Measurements from ENCODE around the gene EHMT1.

DNA sequence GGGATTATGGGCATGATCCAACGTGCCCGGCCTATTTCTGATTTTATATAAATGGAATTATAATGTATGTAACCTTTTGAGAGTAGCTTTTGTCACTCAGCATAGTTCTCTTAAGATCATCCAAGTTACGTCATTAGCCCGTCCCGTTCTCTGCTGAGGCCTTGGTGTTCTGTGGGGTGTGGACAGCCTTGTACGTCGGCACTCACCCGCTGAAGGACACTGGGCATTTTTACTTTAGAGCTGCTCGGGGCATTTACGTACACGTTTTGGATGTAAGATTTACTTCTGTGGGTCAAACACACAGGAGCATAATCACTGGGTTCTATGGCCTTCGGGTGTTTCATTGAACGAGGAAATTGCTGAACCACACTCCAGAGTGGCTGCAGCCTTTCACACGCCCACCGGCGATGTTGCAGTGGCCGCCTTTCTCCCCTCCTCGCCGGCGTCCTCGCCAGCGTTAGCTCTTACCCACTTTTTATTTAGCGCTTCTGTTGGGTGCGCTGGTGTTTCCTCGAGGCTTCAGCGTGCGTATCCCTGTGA is 101.8 kb downstream of the EHMT1 start:
- TF ChIP-seq ZNF274 (IDR thresholded peaks at IDR 0.05; ENCODE audit: low read depth, low read length) (no peak), SUZ12 (IDR thresholded peaks at IDR 0.05; ENCODE audit: extremely low read depth, insufficient read depth, insufficient read length) (no peak)

All from NT2/D1 (cell line).